ENCODE results near the gene GLIS1. TPM values are rescaled to one million over a fixed set of nuclear protein-coding genes. Genes with fewer than 3 reads are reported as not detected.

GLIS1 gene
- total and polyA plus RNA-seq, 10 of the 15 experiments (the other 5 are each of a cell fraction or from before 2014, with no cell fraction given), result not detected

GRCh38 chr1:53680868-53681267 is 58.1 kb downstream of the GLIS1 start (continued):
- TF ChIP-seq, protein P1, sequence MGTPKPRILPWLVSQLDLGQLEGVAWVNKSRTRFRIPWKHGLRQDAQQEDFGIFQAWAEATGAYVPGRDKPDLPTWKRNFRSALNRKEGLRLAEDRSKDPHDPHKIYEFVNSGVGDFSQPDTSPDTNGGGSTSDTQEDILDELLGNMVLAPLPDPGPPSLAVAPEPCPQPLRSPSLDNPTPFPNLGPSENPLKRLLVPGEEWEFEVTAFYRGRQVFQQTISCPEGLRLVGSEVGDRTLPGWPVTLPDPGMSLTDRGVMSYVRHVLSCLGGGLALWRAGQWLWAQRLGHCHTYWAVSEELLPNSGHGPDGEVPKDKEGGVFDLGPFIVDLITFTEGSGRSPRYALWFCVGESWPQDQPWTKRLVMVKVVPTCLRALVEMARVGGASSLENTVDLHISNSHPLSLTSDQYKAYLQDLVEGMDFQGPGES (IDR thresholded peaks at IDR 0.05), result no peak

DNA sequence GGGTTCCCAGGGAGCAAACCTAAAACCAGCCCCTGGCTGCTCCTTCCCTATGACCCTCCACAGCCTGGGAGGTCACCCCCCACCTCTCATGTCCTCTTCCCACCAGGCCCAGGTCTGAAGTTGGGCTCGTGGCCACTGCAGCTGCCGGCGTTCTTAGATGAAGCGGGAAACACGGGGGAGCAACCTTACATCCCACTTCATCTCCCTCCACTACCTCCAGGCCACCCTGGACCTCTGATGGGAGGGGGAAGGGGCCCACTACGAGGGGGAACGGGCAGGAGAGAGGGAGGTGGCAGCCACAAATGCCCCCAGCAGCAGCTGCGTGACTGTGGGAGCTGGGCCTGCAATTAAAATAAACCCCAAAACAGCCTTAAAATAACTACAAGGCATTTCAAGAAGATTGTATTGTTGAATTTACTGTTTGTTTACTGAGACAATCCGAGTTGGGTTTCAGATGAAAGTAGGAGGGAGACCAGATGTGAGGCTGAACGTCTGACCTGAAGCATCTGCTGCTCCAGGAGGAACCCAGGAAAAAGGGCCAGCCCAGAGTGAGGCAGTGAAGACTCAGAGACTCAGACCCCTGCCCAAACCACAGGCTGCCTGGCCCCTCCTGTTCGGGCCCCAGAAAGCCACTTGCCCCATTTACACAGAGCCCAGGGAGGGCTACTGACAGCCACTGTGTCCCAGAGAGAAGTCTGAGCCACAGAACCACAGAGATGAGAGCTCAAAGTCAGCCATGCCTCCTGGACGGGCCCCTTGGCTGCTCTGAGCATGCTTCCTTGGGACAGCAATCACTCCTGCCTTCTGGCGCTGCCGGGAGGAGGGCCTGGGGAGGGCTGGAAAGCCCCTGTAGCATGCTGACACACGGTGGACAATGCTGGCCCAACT is 59.8 kb downstream of the GLIS1 start:
- DNase-seq (ENCODE audit: low read depth, low spot score) (no peak), FAIRE-seq (no peak), ATAC-seq (no peak)
- no peak overlapping the region for H3K4me2 ChIP-seq (ENCODE audit: control insufficient read depth, insufficient read depth)
- H4K20me1 ChIP-seq (ENCODE audit: control insufficient read depth, insufficient read depth), result no peaks in the 10 kb centered on the region
- no peaks in the 10 kb centered on the region for H3K9me3 ChIP-seq (replicated peaks; ENCODE audit: control insufficient read depth, insufficient read depth, low read length)
- no peak overlapping the region for H3K4me3 ChIP-seq
- no peaks in the 10 kb centered on the region for H3K36me3 ChIP-seq (ENCODE audit: control insufficient read depth in 2 of 2, insufficient read depth in 2 of 2, low read length in 1 of 2)
- TF ChIP-seq BMI1 (IDR thresholded peaks at IDR 0.05; ENCODE audit: borderline replicate concordance) (no peak), ZNF622 (IDR thresholded peaks at IDR 0.05) (no peak), ZBED1 (IDR thresholded peaks at IDR 0.05; ENCODE audit: borderline replicate concordance) (no peak), FOXM1 (IDR thresholded peaks at IDR 0.05; ENCODE audit: low read depth, low read length) (no peak), TCF12 (IDR thresholded peaks at IDR 0.05; ENCODE audit: low read depth, low read length) (no peak), BHLHE40 (IDR thresholded peaks at IDR 0.05; ENCODE audit: borderline replicate concordance in 1 of 2, low read depth in 2 of 2, low read length in 1 of 2) (no peak), ZSCAN29 (IDR thresholded peaks at IDR 0.05) (no peak), ESRRA (IDR thresholded peaks at IDR 0.05; ENCODE audit: low read length) (no peak), ZZZ3 (IDR thresholded peaks at IDR 0.05; ENCODE audit: control insufficient read depth, insufficient read length, low read depth) (no peak)
- TF ChIP-seq, protein P2, sequence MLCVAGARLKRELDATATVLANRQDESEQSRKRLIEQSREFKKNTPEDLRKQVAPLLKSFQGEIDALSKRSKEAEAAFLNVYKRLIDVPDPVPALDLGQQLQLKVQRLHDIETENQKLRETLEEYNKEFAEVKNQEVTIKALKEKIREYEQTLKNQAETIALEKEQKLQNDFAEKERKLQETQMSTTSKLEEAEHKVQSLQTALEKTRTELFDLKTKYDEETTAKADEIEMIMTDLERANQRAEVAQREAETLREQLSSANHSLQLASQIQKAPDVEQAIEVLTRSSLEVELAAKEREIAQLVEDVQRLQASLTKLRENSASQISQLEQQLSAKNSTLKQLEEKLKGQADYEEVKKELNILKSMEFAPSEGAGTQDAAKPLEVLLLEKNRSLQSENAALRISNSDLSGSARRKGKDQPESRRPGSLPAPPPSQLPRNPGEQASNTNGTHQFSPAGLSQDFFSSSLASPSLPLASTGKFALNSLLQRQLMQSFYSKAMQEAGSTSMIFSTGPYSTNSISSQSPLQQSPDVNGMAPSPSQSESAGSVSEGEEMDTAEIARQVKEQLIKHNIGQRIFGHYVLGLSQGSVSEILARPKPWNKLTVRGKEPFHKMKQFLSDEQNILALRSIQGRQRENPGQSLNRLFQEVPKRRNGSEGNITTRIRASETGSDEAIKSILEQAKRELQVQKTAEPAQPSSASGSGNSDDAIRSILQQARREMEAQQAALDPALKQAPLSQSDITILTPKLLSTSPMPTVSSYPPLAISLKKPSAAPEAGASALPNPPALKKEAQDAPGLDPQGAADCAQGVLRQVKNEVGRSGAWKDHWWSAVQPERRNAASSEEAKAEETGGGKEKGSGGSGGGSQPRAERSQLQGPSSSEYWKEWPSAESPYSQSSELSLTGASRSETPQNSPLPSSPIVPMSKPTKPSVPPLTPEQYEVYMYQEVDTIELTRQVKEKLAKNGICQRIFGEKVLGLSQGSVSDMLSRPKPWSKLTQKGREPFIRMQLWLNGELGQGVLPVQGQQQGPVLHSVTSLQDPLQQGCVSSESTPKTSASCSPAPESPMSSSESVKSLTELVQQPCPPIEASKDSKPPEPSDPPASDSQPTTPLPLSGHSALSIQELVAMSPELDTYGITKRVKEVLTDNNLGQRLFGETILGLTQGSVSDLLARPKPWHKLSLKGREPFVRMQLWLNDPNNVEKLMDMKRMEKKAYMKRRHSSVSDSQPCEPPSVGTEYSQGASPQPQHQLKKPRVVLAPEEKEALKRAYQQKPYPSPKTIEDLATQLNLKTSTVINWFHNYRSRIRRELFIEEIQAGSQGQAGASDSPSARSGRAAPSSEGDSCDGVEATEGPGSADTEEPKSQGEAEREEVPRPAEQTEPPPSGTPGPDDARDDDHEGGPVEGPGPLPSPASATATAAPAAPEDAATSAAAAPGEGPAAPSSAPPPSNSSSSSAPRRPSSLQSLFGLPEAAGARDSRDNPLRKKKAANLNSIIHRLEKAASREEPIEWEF (IDR thresholded peaks at IDR 0.05; ENCODE audit: insufficient replicate concordance, low read depth, low read length), result no peak
- POLR2A ChIA-PET, result no interaction called here
- BruUV-seq (replicated peaks), result no TSS peak
- no peaks in the 10 kb centered on the region for H3K4me1 ChIP-seq (ENCODE audit: control insufficient read depth, insufficient read depth, low read length)
- H2AFZ ChIP-seq (ENCODE audit: control insufficient read depth, low read depth, low read length), result no peak overlapping the region
- peaks cover 0 to 4% of the 10 kb centered on the region in 2 experiments; a peak in 2 of 4 replicates for H3K27me3 ChIP-seq (replicated peaks in 1 of 2; ENCODE audit: control insufficient read depth in 2 of 2, insufficient read depth in 2 of 2, low read length in 1 of 2)
- CTCF ChIA-PET, result interaction anchor here (0.5 kb wide), 1 partner anchor 401 kb away, joined by 3 read pairs; no protein-coding TSS in a partner anchor
- no peak overlapping the region for H3K27ac ChIP-seq (ENCODE audit: control insufficient read depth, insufficient read depth)
- in situ Hi-C loops (cut with MboI), result no loop called here
- intact Hi-C loops (cut with micrococcal nuclease; ENCODE audit: unreplicated experiment), result no loop called here
- WGBS (ENCODE audit: insufficient coverage, insufficient replicate concordance, low lambda C conversion rate, missing lambda C conversion rate), result 28% methylated on average over 13 of the region's 15 CpGs
- no peak overlapping the region for H3K9ac ChIP-seq (ENCODE audit: control insufficient read depth, insufficient read depth, low read length)
- H3K79me2 ChIP-seq (ENCODE audit: control insufficient read depth, insufficient read depth, low read length), result no peaks in the 10 kb centered on the region
- RAD21 ChIA-PET (ENCODE audit: unreplicated experiment), result no interaction called here
- SMC1A ChIA-PET (ENCODE audit: uncharacterized antibody, unreplicated experiment), result no interaction called here

Measured in GM12878 (cell line).